Measurements from ENCODE around the gene MUCL3. TPM values are rescaled to one million over a fixed set of nuclear protein-coding genes. Genes with fewer than 3 reads are reported as not detected.

The MUCL3 gene
- polyA plus RNA-seq, 3 donors: not detected

- Histone ChIP-seq H3K36me3 (replicated peaks in 1 of 2; ENCODE audit: control insufficient read depth in 1 of 2, insufficient read depth in 2 of 2, low read length in 2 of 2) (no peaks in the 10 kb centered on the region), H3K4me2 (replicated peaks; ENCODE audit: extremely low read depth, low read length, poor library complexity, severe bottlenecking) (no peak overlapping the region), H2AFZ (ENCODE audit: insufficient read depth, low read depth, low read length, poor library complexity, severe bottlenecking) (no peak overlapping the region), H3K9me3 (replicated peaks in 1 of 2; ENCODE audit: control insufficient read depth in 1 of 2, insufficient read depth in 1 of 2, low read length in 2 of 2) (no peaks in the 10 kb centered on the region), H3K4me3 (replicated peaks in 1 of 3; ENCODE audit: low read depth in 2 of 3, low read length in 3 of 3) (no peak overlapping the region), H3K27ac (ENCODE audit: low read depth in 1 of 2, low read length in 2 of 2) (no peak overlapping the region), H3K4me1 (ENCODE audit: control insufficient read depth in 1 of 2, insufficient read depth in 2 of 2, low read length in 2 of 2) (peaks cover 1 to 2% of the 10 kb centered on the region in 2 donors), H3K79me2 (ENCODE audit: insufficient read depth, low read length) (no peaks in the 10 kb centered on the region), H4K20me1 (ENCODE audit: insufficient read depth, low read length) (no peaks in the 10 kb centered on the region), H3K27me3 (ENCODE audit: control insufficient read depth in 2 of 2, insufficient read depth in 2 of 2, low read length in 2 of 2) (peaks cover 17 to 25% of the 10 kb centered on the region in 2 donors), H3K9ac (ENCODE audit: insufficient read depth, low read length, poor library complexity, severe bottlenecking) (no peak overlapping the region)
- peaks cover under 1% of the 10 kb centered on the region for H3K4me1 Mint-ChIP-seq
- no peaks in the 10 kb centered on the region for H3K9me3 Mint-ChIP-seq
- no peak overlapping the region for H3K4me3 Mint-ChIP-seq
- no peak for DNase-seq
- intact Hi-C loops (cut with micrococcal nuclease): no loop called here
- peaks cover 31 to 50% (median 38%) of the 10 kb centered on the region in 3 donors for H3K27me3 Mint-ChIP-seq (ENCODE audit: low read depth in 3 of 3)
- TF ChIP-seq, protein P1, sequence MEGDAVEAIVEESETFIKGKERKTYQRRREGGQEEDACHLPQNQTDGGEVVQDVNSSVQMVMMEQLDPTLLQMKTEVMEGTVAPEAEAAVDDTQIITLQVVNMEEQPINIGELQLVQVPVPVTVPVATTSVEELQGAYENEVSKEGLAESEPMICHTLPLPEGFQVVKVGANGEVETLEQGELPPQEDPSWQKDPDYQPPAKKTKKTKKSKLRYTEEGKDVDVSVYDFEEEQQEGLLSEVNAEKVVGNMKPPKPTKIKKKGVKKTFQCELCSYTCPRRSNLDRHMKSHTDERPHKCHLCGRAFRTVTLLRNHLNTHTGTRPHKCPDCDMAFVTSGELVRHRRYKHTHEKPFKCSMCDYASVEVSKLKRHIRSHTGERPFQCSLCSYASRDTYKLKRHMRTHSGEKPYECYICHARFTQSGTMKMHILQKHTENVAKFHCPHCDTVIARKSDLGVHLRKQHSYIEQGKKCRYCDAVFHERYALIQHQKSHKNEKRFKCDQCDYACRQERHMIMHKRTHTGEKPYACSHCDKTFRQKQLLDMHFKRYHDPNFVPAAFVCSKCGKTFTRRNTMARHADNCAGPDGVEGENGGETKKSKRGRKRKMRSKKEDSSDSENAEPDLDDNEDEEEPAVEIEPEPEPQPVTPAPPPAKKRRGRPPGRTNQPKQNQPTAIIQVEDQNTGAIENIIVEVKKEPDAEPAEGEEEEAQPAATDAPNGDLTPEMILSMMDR (IDR thresholded peaks at IDR 0.05): no peak
- H3K36me3 Mint-ChIP-seq: no peaks in the 10 kb centered on the region
- H3K27ac Mint-ChIP-seq: no peak overlapping the region
- WGBS (ENCODE audit: insufficient coverage): 92% methylated on average over 3 of the region's 9 CpGs
Measured at GRCh38 chr6:30960907-30961673, 20.3 kb downstream of the MUCL3 start.

- Histone ChIP-seq H3K4me2 (replicated peaks; ENCODE audit: extremely low read depth, low read length, poor library complexity, severe bottlenecking) (no peak overlapping the region), H4K20me1 (ENCODE audit: insufficient read depth, low read length) (no peaks in the 10 kb centered on the region), H3K9me3 (replicated peaks in 1 of 2; ENCODE audit: control insufficient read depth in 1 of 2, insufficient read depth in 1 of 2, low read length in 2 of 2) (no peaks in the 10 kb centered on the region), H3K79me2 (ENCODE audit: insufficient read depth, low read length) (no peaks in the 10 kb centered on the region), H3K36me3 (replicated peaks in 1 of 2; ENCODE audit: control insufficient read depth in 1 of 2, insufficient read depth in 2 of 2, low read length in 2 of 2) (no peaks in the 10 kb centered on the region), H3K27ac (ENCODE audit: low read depth in 1 of 2, low read length in 2 of 2) (no peak overlapping the region), H3K27me3 (ENCODE audit: control insufficient read depth in 2 of 2, insufficient read depth in 2 of 2, low read length in 2 of 2) (peaks cover 1 to 10% of the 10 kb centered on the region in 2 donors), H3K9ac (ENCODE audit: insufficient read depth, low read length, poor library complexity, severe bottlenecking) (no peak overlapping the region), H3K4me1 (ENCODE audit: control insufficient read depth in 1 of 2, insufficient read depth in 2 of 2, low read length in 2 of 2) (no peaks in the 10 kb centered on the region), H3K4me3 (replicated peaks in 1 of 3; ENCODE audit: low read depth in 2 of 3, low read length in 3 of 3) (no peak overlapping the region), H2AFZ (ENCODE audit: insufficient read depth, low read depth, low read length, poor library complexity, severe bottlenecking) (no peak overlapping the region)
- Mint-ChIP-seq H3K27me3 (ENCODE audit: low read depth in 3 of 3) (peaks cover 17 to 34% (median 21%) of the 10 kb centered on the region in 3 donors), H3K4me3 (no peak overlapping the region), H3K27ac (no peak overlapping the region), H3K4me1 (no peaks in the 10 kb centered on the region), H3K36me3 (no peaks in the 10 kb centered on the region), H3K9me3 (no peaks in the 10 kb centered on the region)
- TF ChIP-seq, protein P1 (IDR thresholded peaks at IDR 0.05): no peak
- DNase-seq: no peak
- intact Hi-C loops (cut with micrococcal nuclease): no loop called here
Measured at GRCh38 chr6:30962716-30963115, 21.9 kb downstream of the MUCL3 start.
